Measurements from ENCODE around the gene RABEP1.
A peak's percentile ranks its signal among the peaks of the same experiment; 100 is the strongest.
"Not testable (repeated sequence)": the region's sequence is repeated elsewhere in the genome, so short reads cannot be mapped to it uniquely, and the experiment has no call there.

The RABEP1 gene

GRCh38 chr17:5419959-5420653, 138.0 kb downstream of the RABEP1 start, which contains the start of gene RPAIN:
TSS of gene RPAIN (plus strand) at chr17:5420182. CDS start at chr17:5420211, 29 bp downstream.
- peak in 57 of 58 donors; percentile 54 to 99 (median 93) for DNase-seq

DNA sequence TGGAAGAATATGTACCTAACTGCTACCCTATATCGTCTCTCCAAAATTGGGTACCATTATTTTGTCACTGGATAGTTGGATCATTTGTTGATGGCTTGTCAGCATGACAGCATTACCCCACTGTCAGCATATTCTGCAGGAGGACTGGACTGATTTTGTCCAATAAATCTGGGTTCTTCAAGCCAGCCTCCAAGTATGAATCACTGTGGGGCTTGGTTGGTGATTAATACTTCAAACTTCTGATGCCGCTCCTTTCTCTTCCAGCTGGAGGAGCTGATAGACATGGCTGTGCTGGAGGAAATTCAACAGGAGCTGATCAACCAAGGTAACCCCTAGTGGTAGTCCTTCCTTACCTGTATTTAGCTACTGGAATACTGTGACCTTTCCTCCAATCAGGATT, 140.4 kb downstream of the RABEP1 start:
- no peak for DNase-seq

GRCh38 chr17:5424909-5425308, 142.8 kb downstream of the RABEP1 start:
- no peak for DNase-seq

GRCh38 chr17:5425826-5426225, 143.7 kb downstream of the RABEP1 start:
- DNase-seq: no peak

- no peak for DNase-seq
Observed at GRCh38 chr17:5429191-5429887, 147.3 kb downstream of the RABEP1 start.

- DNase-seq: no peak
Observed at GRCh38 chr17:5430413-5430999, 148.4 kb downstream of the RABEP1 start.

DNA sequence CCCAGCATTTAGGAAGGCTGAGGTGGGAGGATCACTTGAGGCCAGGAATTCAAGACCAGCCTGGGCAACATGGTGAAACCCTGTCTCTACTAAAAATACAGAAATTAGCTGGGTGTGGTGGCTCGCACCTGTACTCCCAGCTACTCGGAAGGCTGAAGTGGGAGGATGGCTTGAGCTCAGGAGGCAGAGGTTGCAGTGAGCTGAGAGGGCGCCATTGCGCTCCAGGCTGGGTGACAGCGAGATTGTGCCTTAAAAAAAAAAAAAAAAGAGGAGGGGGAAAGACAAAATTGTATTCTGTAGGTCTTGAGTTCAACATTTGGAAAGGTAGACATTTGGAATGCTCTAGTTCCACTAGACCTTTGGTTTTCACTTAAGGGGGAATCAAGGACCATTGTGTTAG, 149.2 kb downstream of the RABEP1 start:
- not testable (repeated sequence) for DNase-seq

GRCh38 chr17:5431949-5432556, 150.0 kb downstream of the RABEP1 start:
- no peak for DNase-seq

DNA sequence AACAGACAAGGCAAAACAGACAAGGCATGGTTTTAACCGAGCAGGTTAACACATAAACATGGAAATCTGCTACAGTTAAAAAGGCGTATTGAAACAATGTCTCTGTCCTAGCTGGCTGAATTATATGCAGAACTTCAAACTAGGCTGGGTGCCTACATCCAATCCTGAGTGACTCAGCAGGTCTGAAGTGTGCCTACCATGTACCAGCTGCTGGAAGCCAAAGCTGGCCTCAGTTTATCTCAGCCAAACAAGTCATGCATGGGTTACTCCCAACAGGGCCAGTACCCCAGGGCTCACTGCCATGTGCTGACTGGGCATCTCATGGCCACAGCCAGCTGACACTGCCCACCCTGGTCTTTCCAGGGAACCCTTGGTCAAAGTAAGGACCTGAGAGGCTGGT, 152.9 kb downstream of the RABEP1 start:
- DNase-seq: peak in 5 of 58 donors; percentile 3 to 35 (median 5)
